A172 (cell line): ENCODE results near the gene UQCRFS1. TPM values are rescaled to one million over a fixed set of nuclear protein-coding genes. Genes with fewer than 3 reads are reported as not detected.

Source experiments
- DNase-seq: peaks from one replicate; pipeline ENCODE4 v3.0.0-alpha.2; 2015; ENCODE audit warnings: low spot score
- total RNA-seq: library from RNA; depleted of rRNA; stranded (reverse); fragments of >200 nt; shearing (Covaris generic); gene quantifications from 2 replicates; pipeline ENCODE4 v1.2.3, GENCODE V29; 2014

Gene UQCRFS1
- total RNA-seq, 1 experiment from 2014 or later, result 75.3 TPM

DNA sequence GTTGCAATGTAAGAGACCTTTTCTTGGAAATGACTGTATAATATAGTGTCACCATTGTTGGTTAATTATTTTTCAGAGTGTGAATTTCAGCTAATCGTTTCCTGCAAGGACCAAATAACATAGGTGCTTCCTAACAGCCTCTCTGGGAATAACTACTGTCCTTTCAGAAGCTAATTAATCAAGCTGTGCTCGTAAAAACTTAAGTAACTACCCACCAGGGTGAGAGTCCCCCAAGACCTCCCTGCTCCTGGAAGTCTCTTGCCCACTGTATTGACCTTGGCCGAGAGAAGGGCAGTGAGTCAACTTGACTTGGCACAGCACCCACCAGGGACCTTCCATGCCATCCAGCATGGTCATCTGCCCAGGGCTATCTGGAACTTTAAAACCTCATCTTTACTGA lies 50.3 kb downstream of the UQCRFS1 start:
- no peak for DNase-seq

GRCh38 chr19:29155683-29156082 lies 57.3 kb downstream of the UQCRFS1 start:
- no peak for DNase-seq
